Measurements from ENCODE around the gene NCF4. TPM values are rescaled to one million over a fixed set of nuclear protein-coding genes. Genes with fewer than 3 reads are reported as not detected.

The NCF4 gene
- total RNA-seq, 1 donor from 2014 or later, result 120 TPM

DNA sequence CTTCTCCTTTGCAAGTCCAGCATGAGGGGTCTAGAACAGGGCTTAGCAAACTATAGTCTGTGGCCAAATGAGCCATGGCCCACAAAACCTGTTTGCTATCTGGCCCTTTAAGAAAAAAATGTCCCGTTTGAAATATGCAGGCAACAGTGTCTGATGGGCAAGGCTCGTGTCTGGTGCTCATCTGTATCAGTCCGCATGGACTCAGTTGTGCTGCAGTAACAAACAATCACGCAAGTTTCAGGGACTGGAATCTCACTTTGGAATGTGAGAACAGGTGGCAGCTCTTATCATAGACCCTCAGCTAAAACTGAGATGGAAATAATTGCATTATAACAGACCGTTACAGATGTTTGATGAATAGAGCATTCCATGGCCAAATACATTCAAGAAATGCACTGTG lies 24.9 kb upstream of the NCF4 start:
- CTCF ChIA-PET, result no interaction called here

DNA sequence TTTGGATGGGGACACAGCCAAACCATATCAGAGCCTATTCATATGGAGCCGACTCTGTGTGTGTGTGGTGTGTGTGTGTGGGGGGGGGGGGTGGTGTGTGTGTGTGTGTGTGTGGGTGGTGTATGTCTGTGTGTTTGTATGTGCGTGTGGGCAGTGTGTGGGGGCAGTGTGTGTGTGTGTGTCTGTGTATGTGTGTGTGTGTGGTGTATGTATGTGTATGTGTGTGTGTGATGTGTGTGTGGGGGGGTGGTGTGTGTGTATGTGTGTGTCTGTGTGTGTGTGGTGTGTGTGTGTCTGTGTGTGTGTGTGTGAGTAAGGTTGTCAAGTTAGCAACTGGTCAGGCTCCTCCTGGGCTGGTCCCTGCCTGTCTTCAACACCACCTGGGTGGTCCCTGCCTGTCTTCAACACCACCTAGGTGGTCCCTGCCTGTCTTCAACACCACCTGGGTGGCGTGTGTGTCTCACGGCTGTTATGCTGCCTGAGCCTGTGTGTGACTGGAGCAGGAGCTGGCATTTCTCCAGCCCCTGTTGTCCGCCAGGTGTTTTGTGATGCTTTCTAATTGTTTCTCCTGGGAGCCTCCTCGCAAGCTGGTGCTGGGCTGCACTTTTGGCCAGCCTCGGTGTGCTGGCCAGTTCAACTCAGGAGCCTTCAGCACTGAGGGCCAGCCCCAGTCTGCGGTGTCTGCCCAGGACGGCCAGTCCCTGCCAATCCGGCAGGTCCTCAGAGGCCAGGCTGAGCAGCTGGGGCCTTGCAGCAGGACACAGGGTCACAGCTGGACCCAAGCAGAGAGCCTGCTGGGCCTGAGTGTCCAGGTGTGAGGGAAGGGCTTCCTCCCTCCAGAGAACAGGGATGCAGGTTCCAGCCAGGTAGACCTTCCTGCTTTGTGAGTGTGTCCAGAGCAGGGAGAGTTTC lies 22.4 kb upstream of the NCF4 start:
- ATAC-seq (ENCODE audit: low read depth) (no peak), DNase-seq (no peak)
- H3K36me3 Mint-ChIP-seq (ENCODE audit: low read depth), result no peaks in the 10 kb centered on the region
- TF ChIP-seq, protein P1, sequence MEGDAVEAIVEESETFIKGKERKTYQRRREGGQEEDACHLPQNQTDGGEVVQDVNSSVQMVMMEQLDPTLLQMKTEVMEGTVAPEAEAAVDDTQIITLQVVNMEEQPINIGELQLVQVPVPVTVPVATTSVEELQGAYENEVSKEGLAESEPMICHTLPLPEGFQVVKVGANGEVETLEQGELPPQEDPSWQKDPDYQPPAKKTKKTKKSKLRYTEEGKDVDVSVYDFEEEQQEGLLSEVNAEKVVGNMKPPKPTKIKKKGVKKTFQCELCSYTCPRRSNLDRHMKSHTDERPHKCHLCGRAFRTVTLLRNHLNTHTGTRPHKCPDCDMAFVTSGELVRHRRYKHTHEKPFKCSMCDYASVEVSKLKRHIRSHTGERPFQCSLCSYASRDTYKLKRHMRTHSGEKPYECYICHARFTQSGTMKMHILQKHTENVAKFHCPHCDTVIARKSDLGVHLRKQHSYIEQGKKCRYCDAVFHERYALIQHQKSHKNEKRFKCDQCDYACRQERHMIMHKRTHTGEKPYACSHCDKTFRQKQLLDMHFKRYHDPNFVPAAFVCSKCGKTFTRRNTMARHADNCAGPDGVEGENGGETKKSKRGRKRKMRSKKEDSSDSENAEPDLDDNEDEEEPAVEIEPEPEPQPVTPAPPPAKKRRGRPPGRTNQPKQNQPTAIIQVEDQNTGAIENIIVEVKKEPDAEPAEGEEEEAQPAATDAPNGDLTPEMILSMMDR (IDR thresholded peaks at IDR 0.05), result no peak
- intact Hi-C loops (cut with micrococcal nuclease), result no loop called here
- peaks cover 15% of the 10 kb centered on the region for H3K27me3 Mint-ChIP-seq
- ChIA-PET POLR2A (interaction anchor here (0.7 kb wide), 1 partner anchor 1593 kb away, joined by 5 read pairs; no protein-coding TSS in a partner anchor), CTCF (interaction anchor here (1.2 kb wide), 1 partner anchor 18 kb away, joined by 3 read pairs; no protein-coding TSS in a partner anchor)
- no peak overlapping the region for H3K4me3 Mint-ChIP-seq
- peaks cover 11% of the 10 kb centered on the region for H3K9me3 Mint-ChIP-seq
- H3K4me1 Mint-ChIP-seq, result peaks cover 14% of the 10 kb centered on the region
- no peak overlapping the region for H3K27ac Mint-ChIP-seq

More for the DNA sequence above, 24.9 kb upstream of the NCF4 start:
- ATAC-seq (ENCODE audit: low read depth) (no peak), DNase-seq (no peak)
- Mint-ChIP-seq H3K27ac (no peak overlapping the region), H3K9me3 (peaks cover 17% of the 10 kb centered on the region), H3K27me3 (peaks cover 10% of the 10 kb centered on the region), H3K4me1 (peaks cover 27% of the 10 kb centered on the region), H3K4me3 (no peak overlapping the region), H3K36me3 (ENCODE audit: low read depth) (peaks cover 2% of the 10 kb centered on the region)
- intact Hi-C loops (cut with micrococcal nuclease), result no loop called here
- TF ChIP-seq, protein P1 (IDR thresholded peaks at IDR 0.05), result no peak
- POLR2A ChIA-PET, result interaction anchor here (0.7 kb wide), 1 partner anchor 36 kb away, joined by 8 read pairs; no protein-coding TSS in a partner anchor

DNA sequence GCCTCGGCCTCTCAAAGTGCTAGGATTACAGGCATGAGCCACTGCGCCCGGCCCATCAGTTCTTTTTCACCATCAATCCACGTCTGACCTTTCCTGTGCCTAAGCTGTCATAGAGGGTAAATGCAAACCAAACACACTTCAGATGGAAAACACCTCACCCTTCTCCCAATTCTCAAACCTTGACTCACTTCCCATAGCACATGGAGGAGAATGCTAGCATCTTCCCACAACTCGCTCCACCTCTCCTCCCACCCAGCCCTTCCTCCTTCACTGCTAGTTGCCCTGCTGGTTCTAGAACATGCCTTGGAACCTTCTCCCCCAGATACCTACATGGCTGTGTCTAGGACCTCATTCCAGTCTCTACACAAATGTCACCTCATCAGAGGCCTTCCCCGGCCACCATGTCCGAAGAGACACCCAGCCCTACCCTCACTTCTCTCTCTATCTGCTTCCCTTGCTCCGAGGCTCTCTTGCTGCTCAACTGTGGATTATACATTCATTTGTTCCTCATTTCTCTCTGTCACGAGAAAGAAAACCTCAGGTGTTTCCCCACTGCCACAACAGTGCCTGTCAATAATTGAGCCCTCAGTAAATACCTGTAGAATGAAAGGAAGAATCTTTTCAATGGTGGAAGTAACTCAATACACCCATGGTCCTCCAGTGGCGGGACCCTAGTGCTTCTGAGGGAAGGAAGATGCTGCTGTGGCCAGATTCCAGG lies 21.3 kb upstream of the NCF4 start:
- DNase-seq (no peak), ATAC-seq (ENCODE audit: low read depth) (peak; percentile 66)
- Mint-ChIP-seq H3K36me3 (ENCODE audit: low read depth) (no peaks in the 10 kb centered on the region), H3K27me3 (peaks cover 19% of the 10 kb centered on the region), H3K9me3 (peaks cover 8% of the 10 kb centered on the region), H3K4me3 (peak overlapping the region; percentile 32), H3K4me1 (peaks cover 13% of the 10 kb centered on the region), H3K27ac (peak overlapping the region; percentile 33)
- TF ChIP-seq, protein P1 (IDR thresholded peaks at IDR 0.05), result no peak
- ChIA-PET CTCF (interaction anchor here (3.4 kb wide), 1 partner anchor 14 kb away, joined by 10 read pairs; no protein-coding TSS in a partner anchor), POLR2A (interaction anchor here (1.4 kb wide), 1 partner anchor 14 kb away, joined by 4 read pairs; no protein-coding TSS in a partner anchor)
- intact Hi-C loops (cut with micrococcal nuclease), result no loop called here

- peak overlapping the region; percentile 32 for H3K4me3 Mint-ChIP-seq
- CTCF ChIA-PET, result interaction anchor here (1.5 to 3.4 kb wide), 2 partner anchors 13 to 16 kb away, joined by 4 to 10 read pairs; no protein-coding TSS in a partner anchor
Measured at GRCh38 chr22:36840106-36840505, 20.7 kb upstream of the NCF4 start.

More at GRCh38 chr22:36840106-36840505, 20.7 kb upstream of the NCF4 start:
- Mint-ChIP-seq H3K36me3 (ENCODE audit: low read depth) (no peaks in the 10 kb centered on the region), H3K9me3 (peaks cover 8% of the 10 kb centered on the region), H3K27me3 (peaks cover 22% of the 10 kb centered on the region), H3K4me1 (peaks cover 13% of the 10 kb centered on the region), H3K27ac (no peak overlapping the region)
- no peak for ATAC-seq (ENCODE audit: low read depth)
- POLR2A ChIA-PET, result interaction anchor here (1.4 kb wide), 1 partner anchor 13 kb away, joined by 4 read pairs; no protein-coding TSS in a partner anchor
- TF ChIP-seq, protein P1 (IDR thresholded peaks at IDR 0.05), result no peak
- intact Hi-C loops (cut with micrococcal nuclease), result no loop called here
- DNase-seq, result no peak
